ENCODE data around the gene SFXN5.

- TF ChIP-seq CTCF (IDR thresholded peaks at IDR 0.05) (no peak), POLR2AphosphoS5 (IDR thresholded peaks at IDR 0.05; ENCODE audit: insufficient read depth in 1 of 2, low read depth in 1 of 2) (no peak)
These were observed 114.6 kb downstream of the SFXN5 start for GRCh38 chr2:72956936-72957335.

Measured in vagina (tissue), 2 donors.